Osteoblast (primary cell): Measurements from ENCODE around the gene OR4K1. TPM values are rescaled to one million over a fixed set of nuclear protein-coding genes. Genes with fewer than 3 reads are reported as not detected.

Experiments used
- DNase-seq: peaks from one replicate; pipeline ENCODE4 v3.0.0; 2011; ENCODE audit warnings: low spot score, mixed read lengths; ENCODE audit not compliant: insufficient read length; ENCODE audit errors: missing footprints
- H2AFZ ChIP-seq: 2 replicates; pipeline ENCODE4 v1.6.0; 2011; ENCODE audit warnings: mild to moderate bottlenecking, low read length
- H3K27ac ChIP-seq: 2 replicates; pipeline ENCODE4 v1.5.1; 2011; ENCODE audit warnings: mild to moderate bottlenecking, low read depth, low read length, moderate library complexity
- H3K27me3 ChIP-seq: 2 replicates; pipeline ENCODE4 v1.6.0; 2012; ENCODE audit warnings: mild to moderate bottlenecking, control low read depth, inconsistent platforms, low read length, moderate library complexity; ENCODE audit not compliant: insufficient read depth
- H3K36me3 ChIP-seq: 2 replicates; pipeline ENCODE4 v1.5.1; 2011; ENCODE audit warnings: mild to moderate bottlenecking, low read length, control low read depth, moderate library complexity; ENCODE audit not compliant: insufficient read depth
- H3K4me1 ChIP-seq: 2 replicates; pipeline ENCODE4 v1.5.1; 2011; ENCODE audit warnings: mild to moderate bottlenecking, low read length, control low read depth, moderate library complexity; ENCODE audit not compliant: insufficient read depth
- H3K4me2 ChIP-seq: 2 replicates; pipeline ENCODE4 v1.6.0; 2011; ENCODE audit warnings: mild to moderate bottlenecking, low read length; ENCODE audit not compliant: insufficient read depth
- H3K4me3 ChIP-seq: fragments of 200-600 bp; sonication (generic); 3 replicates; pipeline ENCODE4 v1.5.1; 2012; ENCODE audit warnings: mild to moderate bottlenecking, low read length, inconsistent platforms; ENCODE audit not compliant: insufficient read depth
- H3K79me2 ChIP-seq: 2 replicates; pipeline ENCODE4 v1.6.0; 2012; ENCODE audit warnings: mild to moderate bottlenecking, low read length, control low read depth, inconsistent platforms; ENCODE audit not compliant: insufficient read depth
- H3K9me3 ChIP-seq: 2 replicates; pipeline ENCODE4 v1.5.1; 2011; ENCODE audit warnings: low read depth, low read length, control low read depth
- H4K20me1 ChIP-seq: 2 replicates; pipeline ENCODE4 v1.6.0; 2012; ENCODE audit warnings: mild to moderate bottlenecking, low read length, control low read depth; ENCODE audit not compliant: insufficient read depth
- CTCF ChIP-seq: IDR thresholded peaks from 2 replicates; pipeline ENCODE4 v1.5.1; 2011; ENCODE audit warnings: mild to moderate bottlenecking, low read depth, low read length, moderate library complexity; ENCODE audit errors: extremely low read depth
- total RNA-seq: library from RNA; depleted of rRNA; stranded (reverse); fragments of >200 nt; gene quantifications from 2 replicates; pipeline ENCODE4 v1.2.3, GENCODE V29; 2012

Gene OR4K1, protein sequence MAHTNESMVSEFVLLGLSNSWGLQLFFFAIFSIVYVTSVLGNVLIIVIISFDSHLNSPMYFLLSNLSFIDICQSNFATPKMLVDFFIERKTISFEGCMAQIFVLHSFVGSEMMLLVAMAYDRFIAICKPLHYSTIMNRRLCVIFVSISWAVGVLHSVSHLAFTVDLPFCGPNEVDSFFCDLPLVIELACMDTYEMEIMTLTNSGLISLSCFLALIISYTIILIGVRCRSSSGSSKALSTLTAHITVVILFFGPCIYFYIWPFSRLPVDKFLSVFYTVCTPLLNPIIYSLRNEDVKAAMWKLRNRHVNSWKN
- total RNA-seq: not detected in 2 replicates

DNA sequence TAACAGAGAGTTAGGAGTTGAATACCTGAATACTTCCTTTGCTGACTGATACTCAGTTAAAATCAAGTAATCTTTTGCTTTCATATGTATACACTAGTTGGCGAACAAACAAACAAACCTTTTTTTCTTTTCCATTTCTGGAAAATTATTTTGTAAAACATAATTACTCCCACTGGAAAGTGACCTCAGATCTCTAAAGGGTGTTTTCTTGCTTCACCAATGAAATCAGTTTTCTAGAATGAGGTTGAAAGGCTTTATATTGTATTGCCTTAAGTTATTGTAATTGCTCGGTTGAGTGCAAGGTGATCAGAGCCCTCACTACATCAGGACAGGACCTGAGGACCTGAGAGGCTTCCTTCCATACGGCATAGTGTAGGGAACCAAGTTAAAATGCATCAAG lies at the start of gene OR4K1:
Gene OR4K1 (plus strand): TSS at position 301 of the 400 bp plus-strand sequence. CDS start 4,750 bp downstream, outside the sequence.
- Histone ChIP-seq H3K4me2 (no peak within 1 kb of the TSS), H3K27me3 (no peaks in the 10 kb centered on the region), H4K20me1 (no peaks in the 10 kb centered on the region), H3K9me3 (peaks cover 6% of the 10 kb centered on the region), H3K27ac (no peak within 1 kb of the TSS), H3K4me3 (no peak within 1 kb of the TSS), H3K36me3 (no peaks in the 10 kb centered on the region), H2AFZ (no peak within 1 kb of the TSS), H3K4me1 (no peaks in the 10 kb centered on the region), H3K79me2 (no peaks in the 10 kb centered on the region)
- DNase-seq: no peak
- TF ChIP-seq CTCF: no peak

DNA sequence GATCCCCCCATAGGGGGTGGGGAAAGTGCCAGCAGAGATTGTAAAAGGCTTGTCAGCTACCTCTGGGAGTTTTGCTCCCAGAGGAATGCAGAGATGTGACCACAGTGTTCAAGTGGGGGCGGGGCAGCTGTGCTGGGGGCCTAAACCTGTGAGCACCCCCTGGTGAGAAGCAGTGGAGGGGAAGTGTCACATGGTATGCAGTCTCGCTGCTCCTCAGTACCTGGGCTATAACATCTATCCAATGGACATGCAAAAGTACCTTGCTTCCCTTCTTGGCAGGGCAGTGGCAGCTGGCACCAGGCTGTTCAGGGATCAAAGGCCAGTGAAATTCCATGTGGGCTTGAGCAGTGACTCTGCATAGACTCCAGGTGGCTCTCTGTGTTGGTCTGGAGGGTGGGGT lies 35.4 kb upstream of the OR4K1 start:
- no peak for TF ChIP-seq CTCF

DNA sequence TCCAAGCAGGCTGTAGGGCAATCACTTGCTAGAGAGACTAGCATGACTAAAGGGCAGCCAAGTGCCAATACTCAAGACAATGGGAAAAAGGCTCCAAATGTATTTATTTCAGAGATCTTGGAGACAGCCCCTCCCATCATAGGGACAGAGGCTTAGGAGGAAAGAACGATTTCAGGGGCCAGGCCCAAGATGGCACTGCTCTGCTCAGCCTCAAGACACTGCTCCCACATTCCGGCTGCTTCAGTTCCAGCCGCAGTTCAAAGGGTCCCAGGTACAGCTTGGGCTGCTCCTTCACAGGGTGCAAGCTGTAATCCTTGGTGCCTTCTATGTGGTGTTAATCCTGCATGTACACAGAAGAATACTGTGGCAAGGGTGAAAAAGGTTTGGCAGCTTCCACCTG lies 29.7 kb upstream of the OR4K1 start:
- H4K20me1 ChIP-seq: no peaks in the 10 kb centered on the region
- no peaks in the 10 kb centered on the region for H3K79me2 ChIP-seq
- H3K36me3 ChIP-seq: no peaks in the 10 kb centered on the region
- no peak for DNase-seq
- no peak overlapping the region for H2AFZ ChIP-seq
- no peak overlapping the region for H3K27ac ChIP-seq
- no peak for TF ChIP-seq CTCF
- H3K27me3 ChIP-seq: no peaks in the 10 kb centered on the region
- no peak overlapping the region for H3K4me2 ChIP-seq
- H3K9me3 ChIP-seq: peaks cover 9% of the 10 kb centered on the region
- no peak overlapping the region for H3K4me3 ChIP-seq
- no peaks in the 10 kb centered on the region for H3K4me1 ChIP-seq

More for the DNA sequence above, 35.4 kb upstream of the OR4K1 start:
- no peaks in the 10 kb centered on the region for H3K4me1 ChIP-seq
- no peak overlapping the region for H2AFZ ChIP-seq
- no peaks in the 10 kb centered on the region for H4K20me1 ChIP-seq
- H3K27me3 ChIP-seq: no peaks in the 10 kb centered on the region
- no peaks in the 10 kb centered on the region for H3K36me3 ChIP-seq
- H3K27ac ChIP-seq: no peak overlapping the region
- no peaks in the 10 kb centered on the region for H3K79me2 ChIP-seq
- DNase-seq: no peak
- H3K9me3 ChIP-seq: peaks cover 19% of the 10 kb centered on the region
- no peak overlapping the region for H3K4me3 ChIP-seq
- no peak overlapping the region for H3K4me2 ChIP-seq

- Histone ChIP-seq H4K20me1 (no peaks in the 10 kb centered on the region), H3K9me3 (peaks cover 7% of the 10 kb centered on the region), H3K4me2 (no peak overlapping the region), H3K4me3 (no peak overlapping the region), H3K36me3 (no peaks in the 10 kb centered on the region), H3K79me2 (no peaks in the 10 kb centered on the region), H3K4me1 (no peaks in the 10 kb centered on the region), H3K27me3 (no peaks in the 10 kb centered on the region), H3K27ac (no peak overlapping the region), H2AFZ (no peak overlapping the region)
- no peak for DNase-seq
- TF ChIP-seq CTCF: no peak
These were observed 28.3 kb upstream of the OR4K1 start for GRCh38 chr14:19902409-19902808.
